GM23338 (cell line): ENCODE measurements around the gene TBC1D17. TPM values are rescaled to one million over a fixed set of nuclear protein-coding genes. Genes with fewer than 3 reads are reported as not detected.

Source experiments
- ATAC-seq: fragments of 200-7000 bp; cut with Tn5 transposase; 3 replicates; pipeline ENCODE4 v1.9.1; 2020
- DNase-seq: peaks from one replicate; pipeline ENCODE4 v3.0.0-alpha.2; 2015; ENCODE audit warnings: low spot score
- H2AFZ ChIP-seq: fragments of 200-600 bp; sonication (generic); 2 replicates; pipeline ENCODE4 v1.8.0; 2016; ENCODE audit warnings: antibody characterized with exemption, mild to moderate bottlenecking, moderate library complexity
- H3F3A ChIP-seq: fragments of 200-600 bp; sonication (generic); replicated peaks from 2 replicates; pipeline ENCODE4 v1.8.0; 2017; ENCODE audit warnings: antibody characterized with exemption, mixed run types, low read depth
- H3K27ac ChIP-seq: fragments of 200-600 bp; sonication (generic); 2 replicates; pipeline ENCODE4 v1.6.1; 2016; ENCODE audit warnings: low read depth
- H3K27me3 ChIP-seq: fragments of 200-600 bp; sonication (generic); 2 replicates; pipeline ENCODE4 v1.8.0; 2016; ENCODE audit warnings: mild to moderate bottlenecking, mixed run types, moderate library complexity; ENCODE audit not compliant: insufficient read depth
- H3K36me3 ChIP-seq: fragments of 200-600 bp; sonication (generic); 2 replicates; pipeline ENCODE4 v1.8.0; 2016; ENCODE audit warnings: mild to moderate bottlenecking; ENCODE audit not compliant: insufficient read depth
- H3K4me1 ChIP-seq: fragments of 200-600 bp; sonication (generic); 2 replicates; pipeline ENCODE4 v1.8.0; 2016; ENCODE audit warnings: mild to moderate bottlenecking, moderate library complexity; ENCODE audit not compliant: insufficient read depth
- H3K4me2 ChIP-seq: fragments of 200-600 bp; sonication (generic); 2 replicates; pipeline ENCODE4 v1.7.1; 2017; ENCODE audit warnings: mixed run types
- H3K4me3 ChIP-seq: fragments of 200-600 bp; sonication (generic); 2 replicates; pipeline ENCODE4 v1.6.1; 2016; ENCODE audit warnings: mixed run types
- H3K79me2 ChIP-seq: fragments of 200-600 bp; sonication (generic); replicated peaks from 2 replicates; pipeline ENCODE4 v1.8.0; 2017; ENCODE audit warnings: mild to moderate bottlenecking; ENCODE audit not compliant: insufficient read depth
- H3K9me2 ChIP-seq: fragments of 200-600 bp; sonication (generic); 2 replicates; pipeline ENCODE4 v1.8.0; 2017; ENCODE audit not compliant: insufficient read depth
- H4K20me1 ChIP-seq: fragments of 200-600 bp; sonication (generic); replicated peaks from 2 replicates; pipeline ENCODE4 v1.8.0; 2017; ENCODE audit warnings: mild to moderate bottlenecking; ENCODE audit not compliant: insufficient read depth
- H3K27ac Mint-ChIP-seq: 2 replicates; pipeline ENCODE4 v1.8.0; 2020; ENCODE audit warnings: inconsistent platforms, mild to moderate bottlenecking, moderate library complexity, mixed read lengths
- H3K27me3 Mint-ChIP-seq: 3 replicates; pipeline ENCODE4 v1.8.0; 2022; ENCODE audit warnings: low read depth, mild to moderate bottlenecking, moderate library complexity, mixed read lengths, inconsistent platforms; ENCODE audit not compliant: insufficient read depth, poor library complexity
- H3K36me3 Mint-ChIP-seq: 3 replicates; pipeline ENCODE4 v1.8.0; 2021; ENCODE audit warnings: low read depth, mild to moderate bottlenecking, inconsistent platforms, moderate library complexity, mixed read lengths
- H3K4me1 Mint-ChIP-seq: 3 replicates; pipeline ENCODE4 v1.8.0; 2020; ENCODE audit warnings: mild to moderate bottlenecking, inconsistent platforms, mixed read lengths
- H3K4me3 Mint-ChIP-seq: 3 replicates; pipeline ENCODE4 v1.8.0; 2021; ENCODE audit warnings: moderate library complexity, mild to moderate bottlenecking, inconsistent platforms, mixed read lengths
- H3K9me3 Mint-ChIP-seq: 3 replicates; pipeline ENCODE4 v1.8.0; 2020; ENCODE audit warnings: moderate library complexity, mild to moderate bottlenecking, inconsistent platforms, mixed read lengths
- CREB1 ChIP-seq: fragments of 250-450 bp; sonication (Bioruptor Pico); IDR thresholded peaks from 2 replicates; pipeline ENCODE4 v1.5.0; 2020; ENCODE audit warnings: low read depth, mild to moderate bottlenecking, moderate library complexity
- EZH2 ChIP-seq: fragments of 200-600 bp; sonication (generic); IDR thresholded peaks from one replicate; pipeline ENCODE4 v1.8.0; 2017; ENCODE audit warnings: antibody characterized with exemption, mild to moderate bottlenecking, low read depth; ENCODE audit not compliant: unreplicated experiment
- EZH2phosphoT487 ChIP-seq: fragments of 200-600 bp; sonication (generic); IDR thresholded peaks from one replicate; pipeline ENCODE4 v1.8.1; 2018; ENCODE audit warnings: antibody characterized with exemption; ENCODE audit not compliant: unreplicated experiment
- JUNB ChIP-seq: IDR thresholded peaks from one replicate; pipeline ENCODE4 v1.6.1; 2016; ENCODE audit warnings: antibody characterized with exemption; ENCODE audit not compliant: unreplicated experiment
- NANOG ChIP-seq: IDR thresholded peaks from 2 replicates; pipeline ENCODE4 v1.6.1; 2016; ENCODE audit warnings: antibody characterized with exemption, borderline replicate concordance
- REST ChIP-seq: IDR thresholded peaks from one replicate; pipeline ENCODE4 v1.6.1; 2018; ENCODE audit warnings: antibody characterized with exemption; ENCODE audit not compliant: unreplicated experiment
- ZNF331 ChIP-seq: fragments of 250-450 bp; sonication (Bioruptor Pico); IDR thresholded peaks from 2 replicates; pipeline ENCODE4 v1.5.0; 2020; ENCODE audit warnings: low read depth, mild to moderate bottlenecking, moderate library complexity
- ZNF462 ChIP-seq: fragments of 250-450 bp; sonication (Bioruptor Pico); IDR thresholded peaks from 2 replicates; pipeline ENCODE4 v1.5.0; 2020; ENCODE audit warnings: mild to moderate bottlenecking, moderate library complexity
- polyA plus RNA-seq: library from polyadenylated mRNA; unstranded; fragments of >200 nt; fragmentation: Nextera tagmentation; extraction: Ambion mirVana; gene quantifications from 2 replicates; pipeline ENCODE4 v1.2.1, GENCODE V29; 2016
- total RNA-seq: library from RNA; depleted of rRNA; stranded (reverse); fragments of >200 nt; shearing (Covaris generic); gene quantifications from 2 replicates; pipeline ENCODE4 v1.2.3, GENCODE V29; 2014

TBC1D17 gene
- total and polyA plus RNA-seq, 2 experiments from 2014 or later, result 19.3 to 43.1 TPM

- DNase-seq (no peak), ATAC-seq (no peak)
- Histone ChIP-seq H3K27ac (no peak overlapping the region), H3K4me1 (peaks cover 16% of the 10 kb centered on the region), H3K9me2 (no peaks in the 10 kb centered on the region), H3K27me3 (no peaks in the 10 kb centered on the region), H3K4me2 (no peak overlapping the region), H3K79me2 (peaks cover 24% of the 10 kb centered on the region), H3K4me3 (no peak overlapping the region), H3F3A (peaks cover 61% of the 10 kb centered on the region), H2AFZ (no peak overlapping the region), H3K36me3 (no peaks in the 10 kb centered on the region; the same call in 1 of the 2 replicates), H4K20me1 (peaks cover 23% of the 10 kb centered on the region)
- Mint-ChIP-seq H3K27ac (no peak overlapping the region), H3K36me3 (peaks cover 69% of the 10 kb centered on the region), H3K9me3 (peaks cover 4% of the 10 kb centered on the region; the same call in 2 of the 3 replicates), H3K4me3 (no peak overlapping the region; the same call in 2 of the 3 replicates), H3K4me1 (peaks cover 19% of the 10 kb centered on the region), H3K27me3 (peaks cover 51% of the 10 kb centered on the region)
- no peak for TF ChIP-seq JUNB
- no peak for TF ChIP-seq NANOG
- TF ChIP-seq EZH2, result no peak
- TF ChIP-seq EZH2phosphoT487, result no peak
- no peak for TF ChIP-seq CREB1
- no peak for TF ChIP-seq ZNF462
- no peak for TF ChIP-seq REST
- TF ChIP-seq ZNF331 (CRISPR knock-in tag), result no peak
Observed at GRCh38 chr19:49855676-49856573, 21.6 kb upstream of the TBC1D17 start.
